WI38 (cell line): Measurements from ENCODE around the gene PDC.

ENCODE experiments used
- H3K4me3 ChIP-seq: 2 replicates; pipeline ENCODE4 v1.5.1; 2011; ENCODE audit warnings: low read depth, mild to moderate bottlenecking, control low read depth, low read length
- CTCF ChIP-seq: IDR thresholded peaks from 2 replicates; pipeline ENCODE4 v1.5.1; 2012; ENCODE audit warnings: low read depth, mild to moderate bottlenecking, control low read depth, low read length

Gene PDC

GRCh38 chr1:186461014-186461413 is at the start of gene PDC:
Gene PDC, minus strand, starts transcription at chr1:186461114. Its CDS starts 11,655 bp downstream, at chr1:186449459.
- no peak within 1 kb of the TSS for H3K4me3 ChIP-seq
- no peak for TF ChIP-seq CTCF

- no peak for TF ChIP-seq CTCF
- H3K4me3 ChIP-seq = no peak overlapping the region
Observed at GRCh38 chr1:186503190-186503589, 42.3 kb upstream of the PDC start.

- no peak for TF ChIP-seq CTCF
- H3K4me3 ChIP-seq = no peak overlapping the region
Observed at GRCh38 chr1:186502087-186502486, 41.2 kb upstream of the PDC start.

GRCh38 chr1:186500804-186501203 is 39.9 kb upstream of the PDC start:
- H3K4me3 ChIP-seq = no peak overlapping the region
- TF ChIP-seq CTCF = no peak

- TF ChIP-seq CTCF = no peak
- H3K4me3 ChIP-seq = no peak overlapping the region
Observed at GRCh38 chr1:186499571-186499970, 38.7 kb upstream of the PDC start.

GRCh38 chr1:186498695-186499389 is 37.9 kb upstream of the PDC start:
- no peak for TF ChIP-seq CTCF
- no peak overlapping the region for H3K4me3 ChIP-seq

- TF ChIP-seq CTCF = no peak
- H3K4me3 ChIP-seq = no peak overlapping the region
Observed at GRCh38 chr1:186498071-186498470, 37.2 kb upstream of the PDC start.
